Activated CD4-positive, alpha-beta T cell treated with anti-CD3 and anti-CD28 coated beads for 24 hours (primary cell): ENCODE measurements around the gene OR1M1.
A peak's percentile ranks its signal among the peaks of the same experiment; 100 is the strongest.

Experiments used
- DNase-seq, 2 donors: peaks; one replicate each; pipeline ENCODE4 v3.0.0-alpha.2; 2020; ENCODE audit warnings: low read depth in 2 of 2

OR1M1 gene

GRCh38 chr19:9075064-9075949, 11.6 kb upstream of the OR1M1 start:
- no peak for DNase-seq

- DNase-seq, result no peak
Measured at GRCh38 chr19:9076901-9077300, 10.0 kb upstream of the OR1M1 start.

- no peak for DNase-seq
Measured at GRCh38 chr19:9078651-9079050, 8.2 kb upstream of the OR1M1 start.

DNA sequence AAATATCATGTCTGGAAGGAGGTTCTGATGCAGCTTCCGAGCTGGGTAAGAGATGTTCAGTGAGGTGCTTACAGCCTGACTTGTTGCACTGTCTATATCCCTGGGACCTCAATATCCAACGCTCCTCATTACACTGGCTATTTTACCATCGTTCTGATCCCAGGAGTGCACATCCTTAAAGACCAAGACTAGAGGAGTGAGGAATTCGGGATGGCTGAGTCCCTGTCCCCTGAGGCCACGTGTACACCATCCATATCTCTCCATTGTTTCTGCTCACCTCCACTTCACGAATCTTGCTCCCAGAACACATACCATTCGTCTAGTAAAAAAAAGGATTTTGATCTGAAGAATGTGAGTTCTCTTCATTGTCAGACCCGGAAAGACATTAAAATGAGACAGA, 20.5 kb downstream of the OR1M1 start, which contains the start of gene OR7G2:
OR7G2 (minus strand) TSS at position 101 of the 400 bp plus-strand sequence. CDS start 4,232 bp downstream, outside the sequence.
- no peak for DNase-seq

- DNase-seq, result no peak
Measured at GRCh38 chr19:9109959-9110358, 23.1 kb downstream of the OR1M1 start.

DNA sequence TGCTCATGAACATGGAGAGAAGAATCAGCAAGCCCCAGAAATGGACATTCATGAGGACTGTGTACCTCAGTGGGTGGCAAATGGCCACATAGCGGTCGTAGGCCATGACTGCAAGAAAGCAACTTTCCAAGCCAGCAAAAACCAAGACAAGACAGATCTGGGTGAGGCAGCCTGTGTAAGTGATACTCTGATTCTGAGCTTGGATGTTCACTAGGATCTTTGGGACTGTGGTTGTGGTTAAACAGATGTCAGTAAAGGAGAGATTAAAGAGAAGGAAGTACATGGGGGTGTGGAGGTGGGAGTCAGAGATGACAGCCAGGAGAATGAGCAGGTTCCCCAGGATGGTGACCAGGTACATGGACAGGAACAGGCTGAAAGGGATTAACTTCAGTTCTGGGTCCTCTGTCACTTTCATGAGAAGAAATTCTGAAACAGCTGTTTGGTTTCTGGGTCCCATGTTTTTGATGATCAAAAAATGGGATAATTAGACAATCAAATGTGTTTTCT, 28.5 kb downstream of the OR1M1 start, which contains the start of gene OR7G1:
OR7G1 (minus strand) TSS at position 457 of the 507 bp plus-strand sequence; CDS start at position 457, 0 bp downstream.
- DNase-seq, result no peak

DNA sequence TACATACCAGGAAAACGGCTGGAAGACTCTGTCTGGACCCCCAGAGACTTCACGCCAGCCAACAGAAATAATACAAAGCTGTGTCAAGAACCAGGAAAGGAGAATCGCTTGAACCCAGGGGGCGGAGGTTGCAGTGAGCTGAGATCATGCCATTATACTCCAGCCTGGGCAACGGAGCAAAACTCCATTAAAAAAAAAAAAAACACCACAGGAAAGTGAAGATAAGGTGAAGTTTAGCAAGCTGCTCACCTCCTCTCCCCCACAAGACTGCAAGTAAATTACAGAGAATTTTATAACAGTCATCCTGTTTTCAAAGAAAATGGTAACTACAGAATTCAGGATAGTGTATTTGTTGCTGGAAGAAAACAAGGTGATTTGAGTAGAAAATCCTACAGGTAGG, 29.7 kb downstream of the OR1M1 start:
- no peak for DNase-seq

GRCh38 chr19:9126900-9127405, 40.1 kb downstream of the OR1M1 start, which contains the start of gene OR7G3:
Gene OR7G3 (minus strand): TSS chr19:9126950. CDS start chr19:9126950, 0 bp downstream.
- no peak for DNase-seq

GRCh38 chr19:9128171-9128570, 41.3 kb downstream of the OR1M1 start:
- no peak for DNase-seq

DNA sequence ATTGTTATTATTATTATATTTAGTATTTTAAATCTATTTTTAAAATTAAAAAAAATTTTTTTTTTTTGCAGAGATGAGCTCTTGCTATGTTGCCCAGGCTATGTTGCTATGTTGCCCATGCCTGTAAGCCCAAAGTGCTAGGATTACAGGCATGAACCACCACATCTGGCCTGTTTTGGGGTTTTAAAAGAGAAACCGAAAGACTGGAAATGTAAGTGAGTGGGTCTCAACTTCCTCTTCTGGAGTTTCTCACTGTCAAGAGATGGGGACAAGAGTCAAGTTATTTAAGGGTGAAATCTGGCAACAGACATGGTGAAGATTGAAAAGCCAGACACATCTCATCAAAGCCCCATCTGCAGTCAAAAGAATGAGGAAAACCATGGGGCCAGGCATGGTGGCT, 44.1 kb downstream of the OR1M1 start:
- no peak for DNase-seq

- DNase-seq, result no peak
Measured at GRCh38 chr19:9132422-9132821, 45.6 kb downstream of the OR1M1 start.

DNA sequence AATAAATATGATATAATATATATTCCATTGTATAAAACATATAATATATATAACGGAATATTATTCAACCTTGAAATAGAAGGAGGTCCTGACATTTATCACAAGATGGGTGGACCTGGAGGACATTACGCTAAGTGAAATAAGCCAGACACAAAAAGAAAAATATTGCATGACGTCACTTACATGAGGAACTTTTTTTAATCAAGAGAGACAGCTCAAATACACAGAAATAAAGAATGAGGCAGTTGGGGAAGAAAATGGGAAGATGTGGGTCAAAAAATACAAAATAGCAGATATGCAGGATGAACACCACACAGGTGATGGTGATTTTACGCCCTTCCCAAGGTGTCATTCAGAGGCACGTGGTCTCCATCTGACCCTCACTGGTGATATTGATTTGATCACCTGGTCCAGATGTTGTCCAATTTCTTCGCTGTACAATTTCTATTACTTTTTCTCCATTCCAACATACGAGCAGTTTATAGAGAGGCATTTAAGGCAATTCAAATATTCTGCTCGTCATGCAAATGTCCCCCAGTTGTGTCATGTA, 52.8 kb downstream of the OR1M1 start:
- no peak for DNase-seq

DNA sequence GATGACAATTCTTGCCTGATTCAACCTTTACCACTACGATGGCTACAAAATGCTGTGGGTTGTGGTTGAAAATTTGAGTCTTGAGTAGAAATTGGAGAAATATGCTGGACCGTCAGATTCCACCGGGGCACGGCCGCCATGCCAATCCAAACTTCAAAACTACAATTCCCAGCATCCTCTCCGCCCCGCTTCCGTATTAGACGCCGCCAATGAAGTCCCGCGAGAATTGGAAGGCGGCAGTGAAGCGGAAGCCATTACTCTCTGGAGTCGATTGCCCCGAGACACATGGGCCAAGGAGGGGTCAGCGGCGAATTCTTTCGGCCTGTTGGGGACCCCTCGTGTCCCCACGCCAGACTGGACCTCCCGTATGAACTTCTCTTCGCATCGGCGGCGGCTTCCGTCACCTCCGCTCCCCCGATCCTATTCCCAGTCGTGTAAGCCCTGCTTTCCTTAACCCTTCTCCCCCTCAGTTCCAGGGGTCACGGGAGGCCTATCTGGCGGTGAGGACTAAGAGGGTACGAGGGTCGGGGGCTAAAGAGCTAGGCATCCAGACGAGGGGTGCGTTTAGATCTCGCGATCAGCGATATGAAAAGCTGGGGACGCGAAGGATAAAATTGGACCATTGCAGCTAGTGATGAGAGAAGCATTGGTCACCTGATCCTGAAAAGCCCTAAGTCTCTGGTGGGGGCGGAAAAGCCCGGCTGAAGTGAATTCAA, 53.5 kb downstream of the OR1M1 start, which contains the start of gene ZNF317:
ZNF317 (plus strand) TSS at position 239 of the 716 bp plus-strand sequence. CDS start 15,620 bp downstream, outside the sequence.
- peak; percentile 80 to 83 for DNase-seq

DNA sequence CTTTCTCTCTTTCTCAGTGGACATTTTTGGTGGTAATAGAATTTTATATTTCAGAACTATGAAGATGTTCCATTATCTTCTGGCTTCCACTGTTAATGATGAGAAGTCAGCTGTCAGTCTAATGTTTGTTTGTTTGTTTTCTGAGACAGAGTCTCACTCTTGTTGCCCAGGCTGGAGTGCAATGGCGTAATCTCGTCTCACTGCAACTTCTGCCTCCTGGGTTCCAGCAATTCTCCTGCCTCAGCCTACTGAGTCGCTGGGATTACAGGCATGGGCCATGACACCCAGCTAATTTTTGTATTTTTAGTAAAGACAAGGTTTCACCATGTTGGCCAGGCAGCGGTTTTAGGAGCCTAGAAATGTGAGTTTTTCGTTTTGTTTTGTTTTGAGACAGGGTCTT, 58.1 kb downstream of the OR1M1 start:
- no peak for DNase-seq
